ENCODE results near the gene PIK3R5.
"Not testable (repeated sequence)": the region's sequence is repeated elsewhere in the genome, so short reads cannot be mapped to it uniquely, and the experiment has no call there.

Gene PIK3R5

GRCh38 chr17:8872036-8872704, 93.3 kb downstream of the PIK3R5 start:
- no peak for DNase-seq

DNA sequence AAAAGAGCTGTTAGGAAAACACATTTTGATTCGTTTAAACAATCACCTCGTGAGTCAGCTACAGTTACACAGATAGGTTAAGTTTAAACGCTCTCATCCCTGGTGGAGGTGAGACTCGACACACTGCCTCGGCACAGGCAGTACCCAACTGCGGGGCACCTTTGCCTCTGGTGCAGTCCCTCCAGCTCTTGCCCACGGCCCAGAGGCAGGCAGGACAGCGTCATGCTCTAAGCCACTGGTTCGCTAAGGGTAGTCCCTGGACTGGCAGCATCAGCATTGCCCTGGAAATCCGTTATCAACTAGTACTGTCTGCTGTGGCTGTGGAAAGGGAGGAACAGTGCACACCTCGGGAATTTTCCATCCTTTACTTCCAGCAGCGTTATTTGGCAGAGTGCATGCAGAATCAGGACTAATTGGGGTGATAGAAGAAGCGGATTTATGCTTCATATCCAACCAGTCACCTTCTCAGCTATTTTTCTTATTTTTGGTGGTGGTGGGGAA, 94.4 kb downstream of the PIK3R5 start:
- no peak for DNase-seq

DNA sequence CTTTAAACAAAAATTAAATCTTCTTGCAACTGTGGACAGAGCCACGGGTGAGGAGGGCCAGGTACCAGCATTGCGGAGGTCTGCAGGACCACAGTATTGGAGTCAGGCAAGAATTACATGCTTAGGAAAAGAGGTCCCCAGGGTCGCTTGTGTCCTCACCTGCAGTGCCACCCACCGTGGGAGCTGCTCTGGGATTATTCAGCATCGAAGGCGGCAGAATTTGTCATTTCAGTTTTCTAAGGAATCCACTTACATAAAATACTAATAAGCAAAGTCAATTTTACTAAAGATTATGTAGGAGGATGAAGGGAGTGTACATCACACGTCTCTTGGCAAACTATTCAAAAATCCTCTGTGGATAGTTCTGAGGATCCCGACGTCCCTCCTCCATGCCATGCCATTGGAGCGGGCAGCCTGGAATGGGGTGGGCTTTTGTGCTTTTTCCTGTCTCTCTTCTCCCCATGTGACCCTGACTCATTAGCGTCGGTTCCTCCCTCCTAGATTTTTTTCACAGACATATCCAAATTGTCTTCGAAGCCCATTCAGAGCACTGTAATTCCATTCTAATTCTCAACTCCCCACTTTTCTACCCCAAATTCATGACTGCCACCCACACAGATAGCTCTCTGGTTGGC, 95.0 kb downstream of the PIK3R5 start:
- DNase-seq: no peak

DNA sequence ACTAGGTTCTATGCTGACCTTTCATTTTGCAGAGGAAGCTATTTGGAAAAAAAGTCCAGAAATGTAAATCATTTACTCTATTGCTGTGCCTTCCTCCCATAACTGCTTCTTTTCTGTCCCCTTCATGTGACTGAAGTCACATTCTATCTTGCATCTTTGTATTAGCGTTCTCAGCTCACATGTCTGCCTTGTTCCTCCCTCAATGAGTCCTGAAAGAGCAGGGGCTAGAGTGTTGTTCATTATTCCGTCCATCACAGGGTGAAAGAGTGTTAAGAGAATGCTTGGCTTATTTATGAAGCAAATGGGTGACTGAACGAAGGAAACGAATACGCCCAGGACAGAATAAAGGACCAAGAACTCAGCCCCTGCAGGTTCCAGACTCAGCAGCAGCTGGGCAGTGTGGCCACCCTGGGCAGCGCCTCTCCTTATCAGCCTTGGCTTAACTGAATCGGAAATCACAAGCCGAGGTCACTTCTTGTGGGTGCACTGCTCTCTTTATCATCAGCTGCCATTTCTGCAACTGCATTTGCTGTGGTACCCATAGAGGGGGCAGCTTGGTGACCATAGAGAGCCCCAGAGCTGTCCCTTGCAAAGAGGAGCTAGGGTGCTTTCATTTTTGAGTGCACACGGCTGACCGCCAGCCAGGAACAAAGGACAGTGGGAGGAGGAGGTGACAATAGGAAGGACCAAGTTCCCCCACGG, 96.2 kb downstream of the PIK3R5 start:
- no peak for DNase-seq

DNA sequence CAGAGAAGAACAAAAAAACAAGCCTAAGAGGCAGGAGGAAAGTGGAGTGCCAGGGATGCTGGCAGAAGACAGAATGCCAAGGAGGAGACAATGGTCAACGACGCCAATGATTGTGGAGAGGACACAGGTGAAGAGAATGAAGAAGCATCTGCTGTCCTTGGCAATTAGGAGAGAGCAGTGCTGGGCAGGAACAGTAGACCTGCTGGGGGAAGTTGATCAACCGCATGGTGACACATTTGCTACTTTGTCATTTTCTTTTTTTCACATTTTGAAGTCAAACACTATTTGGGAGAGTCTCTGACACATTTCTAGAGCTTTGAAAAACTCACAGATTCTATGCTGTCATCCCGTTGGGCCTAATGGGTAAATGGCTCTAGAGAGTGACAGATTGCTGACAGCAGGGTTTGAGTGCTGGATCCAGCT, 97.0 kb downstream of the PIK3R5 start:
- no peak for DNase-seq

- no peak for DNase-seq
Observed at GRCh38 chr17:8868092-8868491, 97.4 kb downstream of the PIK3R5 start.

DNA sequence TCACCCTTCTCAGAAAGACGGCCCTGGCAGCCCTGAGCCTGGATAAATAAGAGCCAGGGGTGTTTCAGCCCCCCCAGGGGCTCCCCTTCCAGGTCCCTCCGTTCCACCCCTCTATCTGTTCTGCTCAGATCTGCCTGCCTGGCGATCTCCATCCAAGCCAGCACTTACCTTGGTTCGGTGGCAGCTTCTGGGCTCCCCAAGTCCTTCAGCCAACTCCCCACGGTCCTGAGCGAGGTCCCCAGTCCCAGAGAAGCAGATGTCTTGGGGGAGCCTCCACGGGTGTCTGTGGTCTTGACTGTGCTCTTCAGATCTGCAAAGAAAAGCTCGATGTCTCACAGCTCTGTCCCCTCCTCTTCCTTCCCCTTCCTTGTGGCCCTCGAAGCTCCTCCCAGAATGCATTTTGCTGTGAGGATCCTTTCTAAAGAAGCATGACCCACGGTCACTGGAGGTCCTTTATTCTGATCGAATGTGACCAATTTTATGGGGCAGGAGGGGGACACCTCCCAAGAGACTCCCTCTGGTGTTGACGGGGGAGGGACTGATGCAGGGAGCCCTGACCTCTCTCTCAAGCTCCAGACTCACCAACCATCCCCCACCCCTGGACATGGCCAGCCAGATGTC, 98.0 kb downstream of the PIK3R5 start, which contains the start of gene PIK3R6:
TSS of gene PIK3R6 (minus strand) at position 314 of the 621 bp plus-strand sequence. CDS start 17,880 bp downstream, outside the sequence.
- no peak for DNase-seq

- no peak for DNase-seq
Observed at GRCh38 chr17:8865811-8866210, 99.7 kb downstream of the PIK3R5 start.

DNA sequence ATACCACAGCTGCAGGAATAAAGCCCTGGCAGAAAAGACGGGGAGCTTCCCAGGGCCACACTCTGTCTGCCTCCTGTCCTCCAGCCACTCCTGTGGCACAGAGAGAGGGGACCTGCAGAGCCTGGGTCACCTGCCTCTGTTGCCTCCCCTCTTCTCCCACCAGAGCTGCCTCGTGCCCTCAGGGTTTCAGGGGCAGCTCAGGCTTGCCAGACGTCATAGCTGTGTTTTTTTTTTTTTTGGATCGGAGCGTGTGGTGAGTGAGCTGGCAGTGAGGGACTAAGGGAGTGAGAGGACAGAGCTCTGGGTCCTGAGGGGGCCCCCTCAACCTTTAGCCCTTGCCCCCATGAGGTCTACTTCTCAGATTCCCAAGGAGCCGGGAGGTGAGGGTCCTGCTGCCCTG, 100.1 kb downstream of the PIK3R5 start:
- DNase-seq: no peak

DNA sequence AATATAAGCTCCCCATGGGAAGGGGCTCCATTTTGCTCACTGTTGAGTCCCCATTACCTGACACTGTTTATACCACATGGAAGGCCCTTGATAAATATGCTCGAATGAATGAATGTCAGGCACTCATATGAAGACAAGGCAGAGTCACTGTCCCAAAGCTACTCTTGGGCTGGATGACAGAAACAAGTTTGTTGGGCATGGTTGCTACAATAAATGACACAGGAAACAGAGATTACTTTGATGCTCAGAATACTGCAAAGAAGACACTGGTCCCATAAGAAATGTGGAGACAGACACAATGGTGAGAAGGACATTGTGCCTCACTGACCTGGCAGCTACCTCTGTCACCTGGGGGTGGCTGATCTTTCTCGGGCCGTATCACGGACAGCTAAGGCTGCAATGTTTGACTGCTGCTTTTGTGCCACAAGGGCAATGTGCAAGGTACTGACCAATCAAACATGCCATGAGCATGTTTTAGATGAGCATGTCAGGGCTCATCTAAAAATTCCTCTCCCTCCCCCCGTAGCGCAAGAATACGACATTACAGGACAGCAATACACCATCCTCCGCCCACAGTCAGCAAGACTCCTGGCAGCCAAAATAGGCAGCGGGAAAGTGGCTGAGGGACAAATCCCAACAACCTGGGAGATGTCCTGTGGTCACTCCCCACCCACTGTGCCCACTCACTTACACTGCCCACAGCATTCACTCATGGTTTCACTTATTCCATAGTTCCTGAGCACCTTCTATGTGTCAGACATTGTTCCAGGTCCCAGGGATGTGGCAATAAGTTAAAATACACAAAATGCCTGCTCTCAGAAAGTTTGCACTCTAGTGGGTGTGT, 103.1 kb downstream of the PIK3R5 start:
- DNase-seq: no peak

DNA sequence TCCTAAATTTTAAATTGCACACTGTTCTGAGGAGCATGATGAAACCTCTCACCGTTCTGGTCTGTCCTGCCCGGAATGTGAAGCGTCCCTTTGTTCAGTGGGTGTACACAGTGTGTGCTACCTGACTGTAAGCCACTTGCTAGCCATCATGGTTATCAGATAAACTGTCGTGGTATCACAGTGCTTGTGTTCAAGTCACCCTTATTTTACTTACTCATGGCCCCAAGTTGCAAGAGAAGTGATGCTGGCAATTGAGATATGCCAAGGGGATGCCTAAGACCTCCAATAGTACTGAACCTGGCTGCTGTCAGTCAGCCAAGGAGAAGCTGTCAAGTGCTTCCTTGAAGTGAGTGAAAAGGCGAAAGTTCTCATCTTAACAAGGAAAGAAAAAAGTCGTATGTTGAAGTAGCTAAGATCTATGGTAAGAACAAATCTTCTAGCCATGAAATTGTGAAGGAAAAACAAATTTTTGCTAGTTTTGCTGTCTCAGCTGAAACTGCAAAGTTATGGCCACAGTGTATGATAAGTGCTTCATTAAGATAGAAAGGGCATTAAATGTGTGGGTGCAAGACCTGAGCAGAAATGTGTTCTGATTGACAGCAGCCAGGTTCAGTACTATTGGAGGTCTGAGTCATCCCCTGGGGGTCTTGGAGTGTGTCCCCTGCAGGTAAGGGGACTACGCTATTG, 103.9 kb downstream of the PIK3R5 start:
- DNase-seq: no peak

GRCh38 chr17:8859804-8860430, 105.6 kb downstream of the PIK3R5 start:
- no peak for DNase-seq

DNA sequence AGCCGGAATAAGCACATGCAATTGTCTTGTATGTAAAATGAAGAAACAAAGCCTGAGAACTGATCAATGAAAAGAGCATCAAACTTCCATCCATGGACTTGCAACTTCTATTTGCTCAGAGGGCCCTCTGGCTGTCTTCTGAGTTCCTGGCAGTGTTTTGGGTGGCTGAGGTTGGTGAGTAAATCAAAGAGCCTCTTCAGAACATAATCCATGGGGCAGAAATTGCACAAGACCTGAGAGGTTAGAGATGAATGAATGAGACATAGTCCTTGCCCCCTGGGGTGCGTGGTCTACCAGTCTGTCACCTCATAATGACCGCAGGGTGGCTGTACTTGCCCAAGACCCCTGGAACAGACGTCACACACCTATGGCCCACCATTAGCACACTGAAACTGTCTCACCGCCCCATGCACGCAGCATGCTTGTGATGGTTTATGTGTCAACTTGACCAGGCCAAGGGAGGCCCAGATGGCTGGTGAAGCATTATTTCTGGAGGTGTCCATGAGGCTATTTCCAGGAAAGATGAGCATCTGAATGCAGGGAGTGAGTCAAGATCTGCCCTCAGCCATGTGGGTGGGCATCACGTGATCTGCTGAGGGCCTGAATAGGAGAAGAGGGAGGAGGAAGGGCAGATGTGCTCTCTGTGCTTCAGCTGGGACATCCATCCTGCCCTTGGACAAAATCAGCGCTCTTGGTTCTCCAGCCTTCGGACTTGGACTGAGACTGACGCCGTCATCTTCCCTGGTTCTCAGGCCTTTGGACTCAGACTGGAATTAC, 106.3 kb downstream of the PIK3R5 start:
- DNase-seq: no peak

GRCh38 chr17:8857919-8858318, 107.6 kb downstream of the PIK3R5 start:
- no peak for DNase-seq

DNA sequence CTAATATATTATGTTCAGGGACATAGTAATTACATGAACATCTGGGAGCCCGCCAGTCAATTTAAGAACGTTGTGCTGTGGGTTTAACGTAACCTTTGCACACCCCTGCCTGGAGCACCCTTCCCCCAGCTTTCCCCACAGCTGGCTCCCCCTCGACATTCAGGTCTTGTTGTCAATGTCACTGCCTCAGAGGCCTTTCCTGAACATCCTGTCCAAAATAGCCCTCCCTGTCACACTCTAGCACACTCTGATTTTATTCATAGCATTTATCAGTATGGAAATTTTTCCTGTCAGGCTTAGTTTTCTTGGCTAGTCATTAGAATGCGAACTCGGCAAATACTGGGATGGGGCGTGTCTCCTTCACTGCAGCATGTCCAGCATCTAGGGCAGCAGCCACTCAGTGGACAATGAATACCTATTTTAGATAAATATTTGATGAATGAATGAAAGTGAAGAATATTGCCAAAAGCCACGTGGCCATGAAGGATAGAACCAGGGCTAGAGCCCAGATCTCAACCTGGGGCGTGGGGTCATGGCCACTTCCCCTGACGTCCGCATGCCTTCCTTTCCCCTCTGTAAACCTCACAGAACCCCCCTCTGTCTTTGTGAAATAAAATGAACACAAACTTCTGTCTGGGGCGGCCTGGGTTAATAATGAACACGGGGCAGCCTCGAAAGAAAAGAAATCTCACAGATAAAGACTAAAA, 108.5 kb downstream of the PIK3R5 start:
- DNase-seq: no peak

GRCh38 chr17:8856205-8856603, 109.3 kb downstream of the PIK3R5 start:
- not testable (repeated sequence) for DNase-seq

DNA sequence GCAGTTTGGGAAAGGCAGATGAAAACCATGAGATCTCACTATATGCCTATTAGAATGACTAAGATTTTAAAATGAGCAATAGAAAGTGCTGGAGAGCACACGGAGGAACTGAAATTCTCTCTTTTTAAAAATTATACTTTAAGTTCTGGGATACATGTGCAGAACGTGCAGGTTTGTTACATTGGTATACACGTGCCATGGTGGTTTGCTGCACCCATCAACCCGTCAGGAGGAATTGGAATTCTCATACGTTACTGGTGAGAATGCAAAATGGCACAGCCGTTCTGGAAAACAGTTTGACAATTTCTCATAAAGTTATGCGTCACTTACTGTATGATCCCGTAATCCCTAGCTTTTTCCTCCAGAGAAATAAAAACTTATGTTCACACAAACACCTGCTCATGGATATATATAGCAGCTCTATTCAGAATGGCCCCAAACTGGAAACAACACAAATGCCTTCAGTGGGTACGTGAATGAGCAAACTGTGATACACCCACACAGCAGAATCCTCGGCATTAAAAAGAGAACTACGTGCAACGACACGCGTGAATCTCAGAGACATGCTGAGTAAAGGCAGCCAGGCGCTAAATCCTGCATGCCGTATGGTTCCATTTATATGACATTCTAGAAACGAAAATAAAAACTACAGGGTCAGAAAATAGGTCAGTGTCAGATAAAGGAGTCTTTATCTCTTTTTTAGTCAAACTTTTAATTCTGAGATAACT, 109.9 kb downstream of the PIK3R5 start:
- DNase-seq: no peak

- no peak for DNase-seq
Observed at GRCh38 chr17:8851600-8851999, 113.9 kb downstream of the PIK3R5 start.
